Karpas-422 (cell line): ENCODE measurements around the gene BCAR3. TPM values are rescaled to one million over a fixed set of nuclear protein-coding genes. Genes with fewer than 3 reads are reported as not detected.

Source experiments
- DNase-seq: peaks from one replicate; pipeline ENCODE4 v3.0.0-alpha.2; 2015
- H2AFZ ChIP-seq: fragments of 200-600 bp; sonication (generic); 2 replicates; pipeline ENCODE4 v1.6.1; 2014; ENCODE audit warnings: antibody characterized with exemption, low read length, mixed read lengths
- H3K27ac ChIP-seq: fragments of 200-600 bp; sonication (generic); 2 replicates; pipeline ENCODE4 v1.5.1; 2014; ENCODE audit warnings: mild to moderate bottlenecking, low read length, moderate library complexity
- H3K27me3 ChIP-seq: fragments of 200-600 bp; sonication (generic); 2 replicates; pipeline ENCODE4 v1.6.1; 2014; ENCODE audit warnings: low read length, mixed read lengths
- H3K36me3 ChIP-seq: fragments of 200-600 bp; sonication (generic); 2 replicates; pipeline ENCODE4 v1.6.1; 2014; ENCODE audit warnings: low read length, mixed read lengths; ENCODE audit not compliant: insufficient read depth
- H3K4me1 ChIP-seq: fragments of 200-600 bp; sonication (generic); 2 replicates; pipeline ENCODE4 v1.6.1; 2014; ENCODE audit warnings: mild to moderate bottlenecking, low read length, mixed read lengths
- H3K4me2 ChIP-seq: fragments of 200-600 bp; sonication (generic); 2 replicates; pipeline ENCODE4 v1.6.1; 2014; ENCODE audit warnings: low read length, low read depth, mild to moderate bottlenecking; ENCODE audit not compliant: poor library complexity, severe bottlenecking
- H3K4me3 ChIP-seq: fragments of 200-600 bp; sonication (generic); 2 replicates; pipeline ENCODE4 v1.5.1; 2014; ENCODE audit warnings: mild to moderate bottlenecking, antibody characterized with exemption, low read length, mixed read lengths
- H3K79me2 ChIP-seq: fragments of 200-600 bp; sonication (generic); 2 replicates; pipeline ENCODE4 v1.6.1; 2014; ENCODE audit warnings: mild to moderate bottlenecking, low read length, mixed read lengths
- H3K9ac ChIP-seq: fragments of 200-600 bp; sonication (generic); 2 replicates; pipeline ENCODE4 v1.6.0; 2014; ENCODE audit warnings: low read length
- H3K9me2 ChIP-seq: fragments of 200-600 bp; sonication (generic), shearing (Covaris generic); replicated peaks from 2 replicates; pipeline ENCODE4 v1.6.0; 2014; ENCODE audit warnings: mild to moderate bottlenecking, low read length, moderate library complexity; ENCODE audit not compliant: insufficient read depth
- H3K9me3 ChIP-seq: fragments of 300-700, 200-600 bp; sonication (generic); 2 replicates; pipeline ENCODE4 v1.6.1; 2014; ENCODE audit warnings: low read length, mixed read lengths
- H4K20me1 ChIP-seq: fragments of 200-600 bp; sonication (generic); 2 replicates; pipeline ENCODE4 v1.6.1; 2014; ENCODE audit warnings: mild to moderate bottlenecking, antibody characterized with exemption, low read length, low read depth; ENCODE audit not compliant: insufficient read depth
- total RNA-seq: library from RNA; depleted of rRNA; stranded (reverse); fragments of >200 nt; shearing (Covaris generic); gene quantifications from 2 replicates; pipeline ENCODE4 v1.2.3, GENCODE V29; 2014; ENCODE audit warnings: low replicate concordance

BCAR3 gene
- total RNA-seq, 1 experiment from 2014 or later: 9.9 TPM

DNA sequence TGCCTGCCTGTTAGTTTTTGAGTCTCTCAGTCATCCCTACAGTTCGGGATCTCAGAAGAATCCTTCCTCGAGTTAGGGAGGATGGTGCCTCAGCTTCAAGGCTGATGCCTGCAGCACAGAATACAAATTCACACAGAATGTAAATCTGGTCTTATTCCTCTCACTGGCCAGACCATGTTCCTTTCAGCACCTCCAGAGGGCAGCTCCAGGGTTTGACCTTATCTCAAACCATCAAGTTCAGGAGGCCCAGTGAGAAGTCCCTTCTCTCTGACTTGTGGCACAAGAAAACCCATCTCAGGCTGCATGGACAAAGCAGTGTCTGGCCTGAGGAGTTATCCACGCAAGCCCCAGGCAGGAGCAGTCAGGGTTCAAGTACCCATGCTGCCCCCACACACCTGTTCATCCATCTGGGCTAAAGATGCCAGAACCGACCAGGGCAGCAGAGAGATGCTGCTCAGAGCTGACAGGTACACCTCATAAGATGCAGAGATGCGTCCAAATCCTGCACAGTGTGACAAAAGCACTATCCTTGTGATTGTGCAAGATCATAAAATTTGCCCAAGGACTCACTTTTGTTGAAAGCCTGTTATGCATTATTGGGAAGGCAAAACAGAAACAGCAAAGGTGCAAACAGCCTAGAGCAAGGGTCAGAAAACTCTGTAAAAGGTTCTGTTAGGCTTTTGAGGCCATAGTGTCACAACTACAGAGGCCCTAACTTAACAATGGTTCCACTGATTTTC is 49.8 kb downstream of the BCAR3 start:
- no peaks in the 10 kb centered on the region for H4K20me1 ChIP-seq
- peaks cover 16% of the 10 kb centered on the region for H3K4me1 ChIP-seq
- no peak overlapping the region for H3K4me2 ChIP-seq
- H3K4me3 ChIP-seq: no peak overlapping the region
- H3K36me3 ChIP-seq: 0 out of 2 replicates have a peak, but pooled peaks cover 3% of the 10 kb centered on the region
- H3K9ac ChIP-seq: no peak overlapping the region
- no peaks in the 10 kb centered on the region for H3K9me3 ChIP-seq
- no peaks in the 10 kb centered on the region for H3K79me2 ChIP-seq
- no peak overlapping the region for H2AFZ ChIP-seq
- peak; percentile 70 for DNase-seq
- no peak overlapping the region for H3K27ac ChIP-seq
- no peaks in the 10 kb centered on the region for H3K27me3 ChIP-seq
- no peaks in the 10 kb centered on the region for H3K9me2 ChIP-seq

DNA sequence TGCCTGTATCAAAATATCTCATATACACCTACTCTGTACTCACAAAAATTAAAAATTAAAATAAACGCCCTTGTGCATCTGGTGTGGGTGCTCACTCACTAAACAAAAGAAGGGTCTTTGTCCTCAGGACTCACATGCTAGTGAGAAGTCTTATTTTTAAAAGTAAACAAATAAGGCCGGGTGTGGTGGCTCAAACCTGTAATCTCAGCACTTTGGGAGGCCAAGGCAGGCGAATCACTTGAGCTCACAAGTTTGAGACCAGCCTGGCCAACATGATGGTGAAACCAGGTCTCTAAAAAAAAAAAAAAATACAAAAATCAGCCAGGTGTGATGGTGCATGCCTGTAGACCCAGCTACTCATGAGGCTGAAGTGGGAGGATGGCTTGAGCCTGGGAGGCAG is 51.5 kb downstream of the BCAR3 start:
- H4K20me1 ChIP-seq: no peaks in the 10 kb centered on the region
- 0 out of 2 replicates have a peak, but pooled peaks cover 3% of the 10 kb centered on the region for H3K36me3 ChIP-seq
- no peak overlapping the region for H3K4me2 ChIP-seq
- H3K79me2 ChIP-seq: no peaks in the 10 kb centered on the region
- no peak overlapping the region for H3K9ac ChIP-seq
- peaks cover under 1% of the 10 kb centered on the region; the same call in 1 of the 2 replicates for H3K4me1 ChIP-seq
- H2AFZ ChIP-seq: no peak overlapping the region
- no peaks in the 10 kb centered on the region for H3K9me2 ChIP-seq
- no peak for DNase-seq
- no peak overlapping the region for H3K4me3 ChIP-seq
- H3K27ac ChIP-seq: no peak overlapping the region
- H3K9me3 ChIP-seq: no peaks in the 10 kb centered on the region
- H3K27me3 ChIP-seq: no peaks in the 10 kb centered on the region

DNA sequence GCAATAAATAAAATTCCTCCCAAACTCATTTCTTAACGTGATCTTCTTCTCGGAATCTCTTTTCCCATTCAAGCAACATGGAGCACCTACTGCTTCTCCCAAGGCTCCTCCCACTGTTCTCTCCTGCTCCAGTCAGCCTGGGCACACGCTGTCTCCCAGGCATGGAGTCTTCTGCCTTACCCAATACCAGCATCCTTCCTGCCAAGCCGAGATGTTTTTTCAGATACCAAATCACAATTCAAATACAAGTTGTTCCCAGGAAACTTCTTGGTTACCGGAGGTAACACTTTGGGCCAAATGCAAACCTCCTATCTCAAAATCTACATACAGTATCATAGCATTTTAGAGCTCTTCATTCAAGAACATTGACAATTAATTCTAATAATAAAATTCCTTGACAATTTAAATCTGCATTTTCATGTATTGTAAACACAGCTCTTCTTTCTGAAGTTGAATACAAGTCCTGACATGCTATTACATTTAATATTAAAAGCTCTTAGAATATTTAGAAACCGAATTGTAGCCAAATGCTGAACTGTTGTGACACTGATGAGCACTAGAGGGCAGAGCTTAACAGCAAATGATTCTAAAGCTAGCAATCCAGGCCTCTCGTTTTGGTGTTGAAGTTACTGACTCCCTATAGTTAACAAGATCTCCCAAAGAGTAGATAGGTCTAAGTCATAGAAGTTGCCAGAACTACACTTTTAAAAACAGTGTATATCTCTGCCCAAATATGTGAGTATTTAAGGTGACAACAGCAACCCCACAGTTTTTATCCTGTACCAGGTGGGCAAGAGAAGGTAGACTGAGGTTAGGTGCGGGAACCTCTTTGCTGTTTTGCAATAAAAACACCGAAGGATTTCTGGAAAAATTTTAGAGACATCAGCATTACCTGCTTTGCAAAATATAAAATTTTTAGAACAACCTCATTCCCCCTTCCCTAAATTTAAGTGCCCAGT is 52.3 kb downstream of the BCAR3 start:
- H3K79me2 ChIP-seq: no peaks in the 10 kb centered on the region
- H3K9me2 ChIP-seq: no peaks in the 10 kb centered on the region
- no peak overlapping the region for H2AFZ ChIP-seq
- no peak overlapping the region for H3K27ac ChIP-seq
- no peaks in the 10 kb centered on the region for H3K36me3 ChIP-seq
- H3K4me2 ChIP-seq: no peak overlapping the region
- H3K9ac ChIP-seq: no peak overlapping the region
- H3K4me1 ChIP-seq: no peaks in the 10 kb centered on the region
- H4K20me1 ChIP-seq: peaks cover 1% of the 10 kb centered on the region; the same call in 1 of the 2 replicates
- no peak overlapping the region for H3K4me3 ChIP-seq
- H3K9me3 ChIP-seq: no peaks in the 10 kb centered on the region
- DNase-seq: peak; percentile 90
- no peaks in the 10 kb centered on the region for H3K27me3 ChIP-seq

DNA sequence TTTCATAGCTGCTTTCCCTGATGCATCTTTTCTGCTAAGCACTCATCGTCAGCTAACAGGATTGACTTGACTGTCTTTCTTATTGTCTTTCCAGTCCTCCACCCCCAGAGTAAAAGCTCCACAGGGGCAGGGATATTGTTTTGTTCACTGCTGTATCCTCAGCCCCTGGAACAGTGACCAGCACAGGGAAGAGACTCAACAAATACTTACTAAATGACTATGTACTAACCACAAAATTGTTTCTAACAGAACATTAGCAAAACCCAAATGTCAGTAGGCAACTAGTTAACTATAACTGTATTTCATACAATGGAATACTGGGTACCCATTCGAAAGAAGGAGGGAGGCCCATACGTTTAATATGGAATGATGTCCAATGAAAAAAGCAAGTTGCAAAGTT is 53.0 kb downstream of the BCAR3 start:
- no peaks in the 10 kb centered on the region for H3K9me2 ChIP-seq
- no peak overlapping the region for H2AFZ ChIP-seq
- no peaks in the 10 kb centered on the region for H3K9me3 ChIP-seq
- peaks cover 4% of the 10 kb centered on the region; the same call in 1 of the 2 replicates for H4K20me1 ChIP-seq
- no peaks in the 10 kb centered on the region for H3K4me1 ChIP-seq
- no peak for DNase-seq
- no peaks in the 10 kb centered on the region for H3K79me2 ChIP-seq
- H3K36me3 ChIP-seq: no peaks in the 10 kb centered on the region
- no peak overlapping the region for H3K27ac ChIP-seq
- H3K4me2 ChIP-seq: no peak overlapping the region
- no peaks in the 10 kb centered on the region for H3K27me3 ChIP-seq
- H3K4me3 ChIP-seq: no peak overlapping the region
- H3K9ac ChIP-seq: no peak overlapping the region

DNA sequence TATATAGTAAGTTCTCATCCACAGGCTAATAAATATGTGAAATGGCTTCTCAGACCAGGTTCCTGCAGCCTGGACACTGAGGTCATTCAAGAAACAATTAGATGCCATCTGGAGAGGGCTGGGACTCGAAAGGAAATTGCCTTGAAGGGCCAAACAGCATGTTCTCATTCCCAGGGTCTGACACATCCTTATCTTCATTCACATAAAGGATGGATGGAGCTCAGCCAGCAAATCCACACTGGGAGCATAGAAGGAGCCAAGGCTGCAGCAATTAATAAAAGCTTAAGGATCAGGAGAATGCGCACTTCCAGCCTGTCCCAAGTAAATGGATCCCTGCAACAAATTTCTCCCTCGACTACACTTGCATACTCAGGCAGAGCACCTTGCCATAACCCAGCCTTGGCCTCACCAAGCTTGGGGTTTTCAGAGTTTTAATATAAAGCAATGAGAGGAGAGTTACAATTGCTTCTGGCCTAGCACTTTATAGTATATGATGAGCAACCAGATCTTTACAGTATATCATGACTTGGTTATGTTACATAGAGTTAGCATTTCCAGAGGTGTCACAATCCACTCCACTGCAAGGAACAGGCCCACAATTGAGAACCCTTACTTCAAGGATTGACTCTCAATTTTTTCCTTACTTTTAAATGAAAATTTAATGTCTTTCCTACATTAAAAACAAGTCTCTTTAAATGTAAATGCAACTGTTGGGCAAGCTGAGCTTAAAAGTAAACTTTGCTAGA is 55.9 kb downstream of the BCAR3 start:
- no peak overlapping the region for H2AFZ ChIP-seq

DNA sequence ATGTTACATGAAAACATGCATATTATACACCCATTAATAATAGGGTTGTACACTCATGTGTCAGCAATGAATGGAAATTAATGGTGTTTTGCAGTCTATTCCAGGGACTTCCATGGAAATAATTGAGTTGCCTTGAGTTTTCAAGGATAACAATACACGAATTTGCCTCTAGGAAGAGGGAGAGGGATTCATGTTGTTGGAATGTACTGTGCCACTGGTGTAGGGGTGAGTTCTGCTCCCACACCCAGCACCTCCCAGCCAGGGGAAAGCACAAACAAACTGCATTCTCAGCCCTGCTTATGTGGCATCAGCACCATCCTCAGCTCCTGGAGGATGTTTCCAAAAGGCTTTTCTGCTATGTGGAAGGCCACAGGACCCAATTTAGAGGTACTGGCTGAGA is 57.8 kb downstream of the BCAR3 start:
- Histone ChIP-seq H3K36me3 (no peaks in the 10 kb centered on the region), H3K4me2 (no peak overlapping the region), H3K4me1 (peaks cover 25% of the 10 kb centered on the region), H3K27me3 (no peaks in the 10 kb centered on the region), H3K9me3 (no peaks in the 10 kb centered on the region), H4K20me1 (peaks cover 4% of the 10 kb centered on the region; the same call in 1 of the 2 replicates), H3K4me3 (no peak overlapping the region), H2AFZ (no peak overlapping the region), H3K79me2 (no peaks in the 10 kb centered on the region), H3K9me2 (no peaks in the 10 kb centered on the region), H3K27ac (no peak overlapping the region), H3K9ac (no peak overlapping the region)
- no peak for DNase-seq

More for the DNA sequence above, 55.9 kb downstream of the BCAR3 start:
- no peak overlapping the region for H3K9ac ChIP-seq
- no peak overlapping the region for H3K4me2 ChIP-seq
- no peaks in the 10 kb centered on the region for H3K9me2 ChIP-seq
- no peaks in the 10 kb centered on the region for H3K27me3 ChIP-seq
- no peak overlapping the region for H3K4me3 ChIP-seq
- H4K20me1 ChIP-seq: peaks cover 4% of the 10 kb centered on the region; the same call in 1 of the 2 replicates
- peaks cover 10% of the 10 kb centered on the region for H3K4me1 ChIP-seq
- no peak overlapping the region for H3K27ac ChIP-seq
- no peaks in the 10 kb centered on the region for H3K79me2 ChIP-seq
- DNase-seq: no peak
- no peaks in the 10 kb centered on the region for H3K36me3 ChIP-seq
- no peaks in the 10 kb centered on the region for H3K9me3 ChIP-seq

DNA sequence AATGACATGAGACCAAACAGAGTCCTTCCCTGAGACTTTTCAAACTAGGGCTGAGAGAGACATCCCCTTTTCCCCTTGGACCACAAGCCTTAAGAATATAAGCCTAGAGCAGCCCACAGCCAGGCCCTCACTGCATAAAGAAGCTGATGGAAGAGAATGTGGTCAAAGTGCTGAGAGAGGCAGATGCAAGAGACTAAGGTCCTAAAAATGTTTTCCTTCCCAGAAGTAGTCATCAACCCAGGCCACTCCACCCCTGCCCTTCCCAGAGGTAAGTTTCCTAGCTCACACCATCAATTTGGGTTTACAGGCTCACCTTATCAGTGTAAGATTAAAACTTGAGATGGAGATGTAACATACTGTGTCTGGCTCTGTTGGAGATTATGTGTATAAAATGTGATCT is 58.2 kb downstream of the BCAR3 start:
- Histone ChIP-seq H2AFZ (no peak overlapping the region), H3K4me2 (no peak overlapping the region), H3K9me3 (no peaks in the 10 kb centered on the region), H4K20me1 (peaks cover 4% of the 10 kb centered on the region; the same call in 1 of the 2 replicates), H3K27me3 (no peaks in the 10 kb centered on the region), H3K79me2 (no peaks in the 10 kb centered on the region), H3K9me2 (no peaks in the 10 kb centered on the region), H3K4me1 (peaks cover 28% of the 10 kb centered on the region), H3K36me3 (no peaks in the 10 kb centered on the region), H3K4me3 (no peak overlapping the region), H3K9ac (no peak overlapping the region), H3K27ac (no peak overlapping the region)
- DNase-seq: no peak
